K562 (cell line): ENCODE measurements around the gene SYTL2. TPM values are rescaled to one million over a fixed set of nuclear protein-coding genes. Genes with fewer than 3 reads are reported as not detected.

ENCODE experiments used
- CBFB ChIP-seq: sonication (generic); formaldehyde crosslinking; IDR thresholded peaks from 2 replicates; pipeline ENCODE4 v1.4.0; 2020; ENCODE audit warnings: mild to moderate bottlenecking, missing genetic modification reagents
- DPF2 ChIP-seq: fragments of 450-650 bp; IDR thresholded peaks from 2 replicates; pipeline ENCODE4 v1.6.1; 2016
- HDAC8 ChIP-seq: fragments of 450-650 bp; IDR thresholded peaks from 2 replicates; pipeline ENCODE4 v1.6.1; 2016; ENCODE audit warnings: mild to moderate bottlenecking, missing genetic modification characterization, moderate library complexity, missing compliant biosample characterization
- NEUROD1 ChIP-seq: fragments of 150-350 bp; IDR thresholded peaks from 2 replicates; pipeline ENCODE4 v1.6.1; 2014; ENCODE audit warnings: borderline replicate concordance, low read length, low read depth; ENCODE audit not compliant: partially characterized antibody
- SPI1 ChIP-seq: IDR thresholded peaks from 2 replicates; pipeline ENCODE4 v1.6.1; 2011; ENCODE audit warnings: low read depth, low read length, control low read depth, borderline replicate concordance
- TARDBP ChIP-seq: fragments of 450-650 bp; IDR thresholded peaks from 2 replicates; pipeline ENCODE4 v1.6.1; 2016
- XRCC5 ChIP-seq: fragments of 200-400 bp; formaldehyde crosslinking; IDR thresholded peaks from 2 replicates; pipeline ENCODE4 v1.6.1; 2017; ENCODE audit warnings: low read depth, mild to moderate bottlenecking, low read length
- polyA plus RNA-seq, 8 experiments: library from polyadenylated mRNA; depleted of rRNA in 4 of 8; stranded (reverse) in 5 of 8; unstranded in 3 of 8; fragments of >200 nt; fragmentation: Nextera tagmentation in 2 of 8; fragmentation: Illumina TruSeq in 1 of 8; extraction: Ambion mirVana in 2 of 8; extraction: Trizol in 1 of 8; gene quantifications; 2 replicates each; pipeline versions ENCODE4 v1.2.1 to v1.2.3, GENCODE V29; 2011 to 2014; ENCODE audit warnings: inconsistent platforms in 1 of 8, missing spikeins in 1 of 8
- total RNA-seq, 7 experiments: library from RNA; depleted of rRNA in 6 of 7; stranded (reverse); fragments of >200 nt in 6 of 7; fragmentation: Illumina TruSeq in 2 of 7; extraction: Trizol in 2 of 7; gene quantifications; 2 replicates each; pipeline versions ENCODE4 v1.2.1 to v1.2.3, GENCODE V29; 2011 to 2021; ENCODE audit warnings: low replicate concordance in 1 of 7
- TF ChIP-seq, protein P1 (sequence below): fragments of 450-650 bp; IDR thresholded peaks from 2 replicates; pipeline ENCODE4 v1.6.1; 2016; ENCODE audit warnings: low read depth
- TF ChIP-seq, protein P2 (sequence below): sonication (generic); formaldehyde crosslinking; IDR thresholded peaks from 2 replicates; pipeline ENCODE4 v1.8.1; 2023; ENCODE audit warnings: mild to moderate bottlenecking, missing genetic modification reagents
- TF ChIP-seq, protein P3 (sequence below): fragments of 200-800 bp; sonication (Bioruptor generic); IDR thresholded peaks from 2 replicates; pipeline ENCODE4 v1.6.1; 2017; ENCODE audit warnings: missing genetic modification characterization, missing compliant biosample characterization
- TF ChIP-seq, protein P4 (sequence below), 2 experiments: IDR thresholded peaks; 2 replicates each; pipeline ENCODE4 v1.6.1; 2011; ENCODE audit warnings: borderline replicate concordance in 1 of 2, control low read depth in 1 of 2, low read depth in 1 of 2, low read length in 1 of 2, mild to moderate bottlenecking in 1 of 2, mixed read lengths in 1 of 2, moderate library complexity in 1 of 2; ENCODE audit not compliant: insufficient read depth in 1 of 2, insufficient read length in 1 of 2, poor library complexity in 1 of 2, severe bottlenecking in 1 of 2; ENCODE audit errors: extremely low read depth in 1 of 2
- TF ChIP-seq, protein P5 (sequence below): sonication (generic); formaldehyde crosslinking; IDR thresholded peaks from 2 replicates; pipeline ENCODE4 v1.8.0; 2022; ENCODE audit warnings: missing genetic modification reagents, mild to moderate bottlenecking, moderate library complexity, borderline replicate concordance

The SYTL2 gene
- total and polyA plus RNA-seq, 9 of the 15 experiments (the other 6 are each of a cell fraction or from before 2014, with no cell fraction given), result 0.05 to 0.57 (median 0.35) TPM

DNA sequence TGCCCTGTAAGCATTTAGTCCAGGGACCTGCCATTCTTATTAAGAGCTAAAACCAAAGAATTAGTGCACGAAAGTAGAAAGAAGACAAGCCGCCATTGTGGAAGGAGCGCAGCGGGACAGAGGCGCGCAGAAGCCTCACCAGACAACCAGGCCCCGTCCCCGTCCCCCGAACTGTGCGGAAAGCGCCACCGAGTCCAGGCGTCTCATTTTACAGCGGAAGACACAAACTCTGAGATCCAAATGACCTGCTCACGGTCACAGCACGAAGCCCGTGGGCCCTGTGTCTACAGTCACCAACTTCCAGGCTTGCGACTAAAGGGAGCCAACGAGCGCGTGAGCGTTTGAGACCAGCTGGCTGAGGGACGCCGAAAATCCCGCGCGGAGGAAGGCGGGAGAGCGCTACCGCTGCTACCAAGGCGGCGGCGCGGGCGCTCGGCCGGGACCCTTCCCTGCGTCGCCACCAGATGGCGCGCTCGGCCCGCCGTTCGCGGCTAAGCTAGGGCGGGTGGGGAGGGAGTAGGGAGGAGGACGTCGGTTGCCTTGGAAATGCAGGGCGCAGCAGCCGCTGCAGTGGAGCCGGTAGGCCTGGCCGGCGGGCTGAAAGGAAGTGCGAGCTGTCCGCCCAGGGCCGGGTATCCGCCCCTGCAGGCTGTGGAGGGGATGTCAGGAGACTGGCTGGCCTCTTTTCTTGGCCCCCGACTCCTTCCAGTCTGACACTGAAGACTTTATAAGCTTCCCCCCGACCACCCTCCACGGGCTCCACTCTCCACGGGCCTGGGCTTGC, 43.8 kb upstream of the SYTL2 start (continued):
- TF ChIP-seq, protein P1, sequence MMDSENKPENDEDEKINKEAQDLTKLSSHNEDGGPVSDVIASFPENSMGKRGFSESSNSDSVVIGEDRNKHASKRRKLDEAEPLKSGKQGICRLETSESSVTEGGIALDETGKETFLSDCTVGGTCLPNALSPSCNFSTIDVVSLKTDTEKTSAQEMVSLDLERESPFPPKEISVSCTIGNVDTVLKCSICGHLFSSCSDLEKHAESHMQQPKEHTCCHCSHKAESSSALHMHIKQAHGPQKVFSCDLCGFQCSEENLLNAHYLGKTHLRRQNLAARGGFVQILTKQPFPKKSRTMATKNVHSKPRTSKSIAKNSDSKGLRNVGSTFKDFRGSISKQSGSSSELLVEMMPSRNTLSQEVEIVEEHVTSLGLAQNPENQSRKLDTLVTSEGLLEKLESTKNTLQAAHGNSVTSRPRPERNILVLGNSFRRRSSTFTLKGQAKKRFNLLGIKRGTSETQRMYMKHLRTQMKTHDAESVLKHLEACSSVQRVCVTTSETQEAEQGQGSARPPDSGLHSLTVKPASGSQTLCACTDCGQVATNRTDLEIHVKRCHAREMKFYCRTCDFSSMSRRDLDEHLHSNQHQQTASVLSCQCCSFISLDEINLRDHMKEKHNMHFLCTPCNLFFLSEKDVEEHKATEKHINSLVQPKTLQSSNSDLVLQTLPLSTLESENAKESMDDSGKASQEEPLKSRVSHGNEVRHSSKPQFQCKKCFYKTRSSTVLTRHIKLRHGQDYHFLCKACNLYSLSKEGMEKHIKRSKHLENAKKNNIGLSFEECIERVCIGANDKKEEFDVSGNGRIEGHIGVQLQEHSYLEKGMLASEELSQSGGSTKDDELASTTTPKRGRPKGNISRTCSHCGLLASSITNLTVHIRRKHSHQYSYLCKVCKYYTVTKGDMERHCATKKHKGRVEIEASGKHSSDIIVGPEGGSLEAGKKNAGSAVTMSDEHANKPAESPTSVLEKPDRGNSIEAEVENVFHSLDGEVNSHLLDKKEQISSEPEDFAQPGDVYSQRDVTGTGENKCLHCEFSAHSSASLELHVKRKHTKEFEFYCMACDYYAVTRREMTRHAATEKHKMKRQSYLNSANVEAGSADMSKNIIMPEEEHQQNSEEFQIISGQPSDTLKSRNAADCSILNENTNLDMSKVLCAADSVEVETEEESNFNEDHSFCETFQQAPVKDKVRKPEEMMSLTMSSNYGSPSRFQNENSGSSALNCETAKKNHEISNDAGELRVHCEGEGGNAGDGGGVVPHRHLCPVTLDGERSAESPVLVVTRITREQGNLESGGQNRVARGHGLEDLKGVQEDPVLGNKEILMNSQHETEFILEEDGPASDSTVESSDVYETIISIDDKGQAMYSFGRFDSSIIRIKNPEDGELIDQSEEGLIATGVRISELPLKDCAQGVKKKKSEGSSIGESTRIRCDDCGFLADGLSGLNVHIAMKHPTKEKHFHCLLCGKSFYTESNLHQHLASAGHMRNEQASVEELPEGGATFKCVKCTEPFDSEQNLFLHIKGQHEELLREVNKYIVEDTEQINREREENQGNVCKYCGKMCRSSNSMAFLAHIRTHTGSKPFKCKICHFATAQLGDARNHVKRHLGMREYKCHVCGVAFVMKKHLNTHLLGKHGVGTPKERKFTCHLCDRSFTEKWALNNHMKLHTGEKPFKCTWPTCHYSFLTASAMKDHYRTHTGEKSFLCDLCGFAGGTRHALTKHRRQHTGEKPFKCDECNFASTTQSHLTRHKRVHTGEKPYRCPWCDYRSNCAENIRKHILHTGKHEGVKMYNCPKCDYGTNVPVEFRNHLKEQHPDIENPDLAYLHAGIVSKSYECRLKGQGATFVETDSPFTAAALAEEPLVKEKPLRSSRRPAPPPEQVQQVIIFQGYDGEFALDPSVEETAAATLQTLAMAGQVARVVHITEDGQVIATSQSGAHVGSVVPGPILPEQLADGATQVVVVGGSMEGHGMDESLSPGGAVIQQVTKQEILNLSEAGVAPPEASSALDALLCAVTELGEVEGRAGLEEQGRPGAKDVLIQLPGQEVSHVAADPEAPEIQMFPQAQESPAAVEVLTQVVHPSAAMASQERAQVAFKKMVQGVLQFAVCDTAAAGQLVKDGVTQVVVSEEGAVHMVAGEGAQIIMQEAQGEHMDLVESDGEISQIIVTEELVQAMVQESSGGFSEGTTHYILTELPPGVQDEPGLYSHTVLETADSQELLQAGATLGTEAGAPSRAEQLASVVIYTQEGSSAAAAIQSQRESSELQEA, result no peak
- TF ChIP-seq XRCC5 (peak; percentile 67; the same call in 1 of the 2 replicates), SPI1 (peak; percentile 81), CBFB (CRISPR knock-in tag) (0 out of 2 replicates have a peak, but pooled peaks have one; percentile 32), DPF2 (peak; percentile 60), HDAC8 (tag) (peak; percentile 34; the same call in 1 of the 2 replicates), TARDBP (peak; percentile 46), NEUROD1 (no peak)
- TF ChIP-seq, protein P2, sequence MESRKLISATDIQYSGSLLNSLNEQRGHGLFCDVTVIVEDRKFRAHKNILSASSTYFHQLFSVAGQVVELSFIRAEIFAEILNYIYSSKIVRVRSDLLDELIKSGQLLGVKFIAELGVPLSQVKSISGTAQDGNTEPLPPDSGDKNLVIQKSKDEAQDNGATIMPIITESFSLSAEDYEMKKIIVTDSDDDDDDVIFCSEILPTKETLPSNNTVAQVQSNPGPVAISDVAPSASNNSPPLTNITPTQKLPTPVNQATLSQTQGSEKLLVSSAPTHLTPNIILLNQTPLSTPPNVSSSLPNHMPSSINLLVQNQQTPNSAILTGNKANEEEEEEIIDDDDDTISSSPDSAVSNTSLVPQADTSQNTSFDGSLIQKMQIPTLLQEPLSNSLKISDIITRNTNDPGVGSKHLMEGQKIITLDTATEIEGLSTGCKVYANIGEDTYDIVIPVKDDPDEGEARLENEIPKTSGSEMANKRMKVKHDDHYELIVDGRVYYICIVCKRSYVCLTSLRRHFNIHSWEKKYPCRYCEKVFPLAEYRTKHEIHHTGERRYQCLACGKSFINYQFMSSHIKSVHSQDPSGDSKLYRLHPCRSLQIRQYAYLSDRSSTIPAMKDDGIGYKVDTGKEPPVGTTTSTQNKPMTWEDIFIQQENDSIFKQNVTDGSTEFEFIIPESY (CRISPR knock-in tag), result peak; percentile 73
- TF ChIP-seq, protein P3, sequence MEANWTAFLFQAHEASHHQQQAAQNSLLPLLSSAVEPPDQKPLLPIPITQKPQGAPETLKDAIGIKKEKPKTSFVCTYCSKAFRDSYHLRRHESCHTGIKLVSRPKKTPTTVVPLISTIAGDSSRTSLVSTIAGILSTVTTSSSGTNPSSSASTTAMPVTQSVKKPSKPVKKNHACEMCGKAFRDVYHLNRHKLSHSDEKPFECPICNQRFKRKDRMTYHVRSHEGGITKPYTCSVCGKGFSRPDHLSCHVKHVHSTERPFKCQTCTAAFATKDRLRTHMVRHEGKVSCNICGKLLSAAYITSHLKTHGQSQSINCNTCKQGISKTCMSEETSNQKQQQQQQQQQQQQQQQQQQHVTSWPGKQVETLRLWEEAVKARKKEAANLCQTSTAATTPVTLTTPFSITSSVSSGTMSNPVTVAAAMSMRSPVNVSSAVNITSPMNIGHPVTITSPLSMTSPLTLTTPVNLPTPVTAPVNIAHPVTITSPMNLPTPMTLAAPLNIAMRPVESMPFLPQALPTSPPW (CRISPR knock-in tag), result peak; percentile 95
- TF ChIP-seq, protein P4, sequence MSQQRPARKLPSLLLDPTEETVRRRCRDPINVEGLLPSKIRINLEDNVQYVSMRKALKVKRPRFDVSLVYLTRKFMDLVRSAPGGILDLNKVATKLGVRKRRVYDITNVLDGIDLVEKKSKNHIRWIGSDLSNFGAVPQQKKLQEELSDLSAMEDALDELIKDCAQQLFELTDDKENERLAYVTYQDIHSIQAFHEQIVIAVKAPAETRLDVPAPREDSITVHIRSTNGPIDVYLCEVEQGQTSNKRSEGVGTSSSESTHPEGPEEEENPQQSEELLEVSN (IDR thresholded peaks at IDR 0.05; ENCODE audit: borderline replicate concordance in 1 of 2, extremely low read depth in 1 of 2, insufficient read depth in 1 of 2, insufficient read length in 1 of 2, low read depth in 1 of 2, low read length in 1 of 2, poor library complexity in 1 of 2, severe bottlenecking in 1 of 2), result peak; percentile 98 to 99
- TF ChIP-seq, protein P5, sequence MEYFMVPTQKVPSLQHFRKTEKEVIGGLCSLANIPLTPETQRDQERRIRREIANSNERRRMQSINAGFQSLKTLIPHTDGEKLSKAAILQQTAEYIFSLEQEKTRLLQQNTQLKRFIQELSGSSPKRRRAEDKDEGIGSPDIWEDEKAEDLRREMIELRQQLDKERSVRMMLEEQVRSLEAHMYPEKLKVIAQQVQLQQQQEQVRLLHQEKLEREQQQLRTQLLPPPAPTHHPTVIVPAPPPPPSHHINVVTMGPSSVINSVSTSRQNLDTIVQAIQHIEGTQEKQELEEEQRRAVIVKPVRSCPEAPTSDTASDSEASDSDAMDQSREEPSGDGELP (CRISPR knock-in tag), result peak; percentile 99
